ENCODE measurements around the gene CSRP1. TPM values are rescaled to one million over a fixed set of nuclear protein-coding genes. Genes with fewer than 3 reads are reported as not detected.

Gene CSRP1
- total and polyA plus RNA-seq, 2 of the 13 experiments (the other 11 are each of a cell fraction or from before 2014, with no cell fraction given): 17.7 to 68.9 TPM

DNA sequence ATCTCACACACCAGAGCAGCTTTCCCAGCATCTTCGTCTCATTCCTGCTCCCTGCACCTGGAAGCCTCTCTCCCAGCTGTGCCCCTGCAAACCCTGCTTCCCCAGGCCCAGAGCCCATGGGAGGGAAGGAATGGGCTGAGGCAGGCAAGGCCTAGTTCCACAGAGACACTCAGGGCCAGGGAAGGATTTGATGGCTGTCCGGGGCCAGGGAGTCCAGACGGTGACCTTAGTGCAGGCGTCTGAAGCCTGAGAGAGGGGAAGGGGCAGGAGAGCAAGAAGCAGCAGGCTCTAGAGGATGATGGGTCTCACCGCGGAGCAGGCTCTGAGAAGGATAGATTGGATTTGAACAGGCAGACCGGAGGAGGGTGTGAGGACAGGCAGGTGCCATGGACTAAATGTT is 63.2 kb downstream of the CSRP1 start:
- Histone ChIP-seq H3K79me2 (ENCODE audit: insufficient read depth, low read length) (no peaks in the 10 kb centered on the region), H3K4me1 (ENCODE audit: insufficient read depth, low read length) (peaks cover 12% of the 10 kb centered on the region), H3K4me2 (ENCODE audit: low read depth, low read length) (no peak overlapping the region), H3K9ac (ENCODE audit: insufficient read depth, low read depth, low read length) (no peak overlapping the region), H3K27me3 (ENCODE audit: control insufficient read depth in 1 of 2, insufficient read depth in 2 of 2, low read length in 2 of 2) (peaks cover 0 to 9% of the 10 kb centered on the region in 2 experiments; a peak in 2 of 5 replicates), H3K9me3 (ENCODE audit: low read length) (no peaks in the 10 kb centered on the region), H3K27ac (ENCODE audit: extremely low read length, insufficient read depth, low read length) (no peak overlapping the region), H3K4me3 (replicated peaks in 1 of 3; ENCODE audit: insufficient read depth in 1 of 3, low read depth in 2 of 3, low read length in 3 of 3) (no peak overlapping the region), H4K20me1 (ENCODE audit: insufficient read depth, low read length) (no peaks in the 10 kb centered on the region), H2AFZ (ENCODE audit: low read length) (no peak overlapping the region), H3K36me3 (replicated peaks in 1 of 2; ENCODE audit: control insufficient read depth in 1 of 2, insufficient read depth in 2 of 2, low read length in 2 of 2) (no peaks in the 10 kb centered on the region)
- 49% methylated on average over 7 of the region's 7 CpGs for WGBS (ENCODE audit: low lambda C conversion rate)
- BruUV-seq (replicated peaks): no TSS peak
- DNase-seq (ENCODE audit: low spot score) (no peak), ATAC-seq (no peak), FAIRE-seq (no peak)
- CTCF ChIA-PET (ENCODE audit: low intra/inter-chr PET ratio, low total read pairs): no interaction called here
- TF ChIP-seq, protein P1, sequence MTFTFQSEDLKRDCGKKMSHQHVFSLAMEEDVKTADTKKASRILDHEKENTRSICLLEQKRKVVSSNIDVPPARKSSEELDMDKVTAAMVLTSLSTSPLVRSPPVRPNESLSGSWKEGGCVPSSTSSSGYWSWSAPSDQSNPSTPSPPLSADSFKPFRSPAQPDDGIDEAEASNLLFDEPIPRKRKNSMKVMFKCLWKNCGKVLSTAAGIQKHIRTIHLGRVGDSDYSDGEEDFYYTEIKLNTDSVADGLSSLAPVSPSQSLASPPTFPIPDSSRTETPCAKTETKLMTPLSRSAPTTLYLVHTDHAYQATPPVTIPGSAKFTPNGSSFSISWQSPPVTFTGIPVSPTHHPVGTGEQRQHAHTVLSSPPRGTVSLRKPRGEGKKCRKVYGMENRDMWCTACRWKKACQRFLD (CRISPR knock-in tag; IDR thresholded peaks at IDR 0.05; ENCODE audit: borderline replicate concordance): no peak
- no peak for TF ChIP-seq POLR2AphosphoS2 (IDR thresholded peaks at IDR 0.05; ENCODE audit: low read depth, low read length)
- intact Hi-C loops (cut with micrococcal nuclease; ENCODE audit: unreplicated experiment): no loop called here
- in situ Hi-C loops (cut with HindIII; ENCODE audit: extremely low pct_ligation_motif_present, low pct_unique_long_range_greater_than_20kb): no loop called here
- POLR2A ChIA-PET: no interaction called here

DNA sequence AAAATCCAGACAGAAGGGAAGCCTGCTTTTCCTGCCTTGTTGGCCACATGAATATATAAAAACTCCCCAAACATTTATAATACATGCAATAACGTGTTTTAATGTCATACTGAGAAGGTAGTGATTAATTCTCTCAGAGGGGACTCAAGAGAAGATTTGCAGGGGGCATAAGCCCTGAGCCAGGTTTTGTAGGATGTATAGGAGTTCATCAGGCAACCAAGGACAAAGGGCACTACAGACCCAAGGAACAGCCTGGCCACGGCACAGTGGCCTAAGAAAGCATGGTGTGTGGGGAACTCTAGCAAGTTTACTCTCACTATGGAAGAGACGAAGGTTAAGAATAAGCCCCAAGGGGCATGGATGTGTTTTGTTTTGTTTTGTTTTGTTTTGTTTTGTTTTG is 70.0 kb downstream of the CSRP1 start:
- Histone ChIP-seq H3K27ac (ENCODE audit: extremely low read length, insufficient read depth, low read length) (no peak overlapping the region), H3K36me3 (replicated peaks in 1 of 2; ENCODE audit: control insufficient read depth in 1 of 2, insufficient read depth in 2 of 2, low read length in 2 of 2) (no peaks in the 10 kb centered on the region), H3K4me1 (ENCODE audit: insufficient read depth, low read length) (peaks cover 8% of the 10 kb centered on the region; the same call in 1 of the 2 replicates), H3K27me3 (ENCODE audit: control insufficient read depth in 1 of 2, insufficient read depth in 2 of 2, low read length in 2 of 2) (no peaks in the 10 kb centered on the region), H3K4me2 (ENCODE audit: low read depth, low read length) (no peak overlapping the region), H3K9me3 (ENCODE audit: low read length) (no peaks in the 10 kb centered on the region), H3K4me3 (replicated peaks in 1 of 3; ENCODE audit: insufficient read depth in 1 of 3, low read depth in 2 of 3, low read length in 3 of 3) (no peak overlapping the region), H3K79me2 (ENCODE audit: insufficient read depth, low read length) (no peaks in the 10 kb centered on the region), H4K20me1 (ENCODE audit: insufficient read depth, low read length) (no peaks in the 10 kb centered on the region), H3K9ac (ENCODE audit: insufficient read depth, low read depth, low read length) (no peak overlapping the region), H2AFZ (ENCODE audit: low read length) (no peak overlapping the region)
- POLR2A ChIA-PET: interaction anchor here (1.8 kb wide), 1 partner anchor 32 kb away, joined by 7 read pairs; no protein-coding TSS in a partner anchor
- WGBS (ENCODE audit: low lambda C conversion rate): 17% methylated on average over 3 of the region's 3 CpGs
- no peak for FAIRE-seq
- in situ Hi-C loops (cut with HindIII; ENCODE audit: extremely low pct_ligation_motif_present, low pct_unique_long_range_greater_than_20kb) (no loop called here), intact Hi-C loops (cut with micrococcal nuclease; ENCODE audit: unreplicated experiment) (loop anchor here (1.0 kb wide), 1 partner anchor 76 kb away; no protein-coding TSS in a partner anchor)
- CTCF ChIA-PET (ENCODE audit: low intra/inter-chr PET ratio, low total read pairs): interaction anchor here (1.2 to 2.3 kb wide), 2 partner anchors 45 to 76 kb away, joined by 3 to 12 read pairs; no protein-coding TSS in a partner anchor
- DNase-seq (ENCODE audit: low spot score): no peak
- no peak for ATAC-seq
- no TSS peak for BruUV-seq (replicated peaks)
- TF ChIP-seq ZNF777 (CRISPR knock-in tag; IDR thresholded peaks at IDR 0.05) (no peak), ZNF367 (CRISPR knock-in tag; IDR thresholded peaks at IDR 0.05; ENCODE audit: borderline replicate concordance) (no peak), ZNF619 (CRISPR knock-in tag; IDR thresholded peaks at IDR 0.05) (no peak), HES4 (CRISPR knock-in tag; IDR thresholded peaks at IDR 0.05; ENCODE audit: borderline replicate concordance) (no peak), MXD4 (CRISPR knock-in tag; IDR thresholded peaks at IDR 0.05) (no peak), SRF (IDR thresholded peaks at IDR 0.05; ENCODE audit: low read depth, low read length) (no peak), ZNF124 (CRISPR knock-in tag; IDR thresholded peaks at IDR 0.05) (no peak), HMG20B (CRISPR knock-in tag; conservative IDR thresholded peaks at IDR 0.05) (no peak), YEATS2 (CRISPR knock-in tag; IDR thresholded peaks at IDR 0.05; ENCODE audit: borderline replicate concordance) (no peak), ZBTB7B (CRISPR knock-in tag; IDR thresholded peaks at IDR 0.05) (no peak)
- TF ChIP-seq, protein P2, sequence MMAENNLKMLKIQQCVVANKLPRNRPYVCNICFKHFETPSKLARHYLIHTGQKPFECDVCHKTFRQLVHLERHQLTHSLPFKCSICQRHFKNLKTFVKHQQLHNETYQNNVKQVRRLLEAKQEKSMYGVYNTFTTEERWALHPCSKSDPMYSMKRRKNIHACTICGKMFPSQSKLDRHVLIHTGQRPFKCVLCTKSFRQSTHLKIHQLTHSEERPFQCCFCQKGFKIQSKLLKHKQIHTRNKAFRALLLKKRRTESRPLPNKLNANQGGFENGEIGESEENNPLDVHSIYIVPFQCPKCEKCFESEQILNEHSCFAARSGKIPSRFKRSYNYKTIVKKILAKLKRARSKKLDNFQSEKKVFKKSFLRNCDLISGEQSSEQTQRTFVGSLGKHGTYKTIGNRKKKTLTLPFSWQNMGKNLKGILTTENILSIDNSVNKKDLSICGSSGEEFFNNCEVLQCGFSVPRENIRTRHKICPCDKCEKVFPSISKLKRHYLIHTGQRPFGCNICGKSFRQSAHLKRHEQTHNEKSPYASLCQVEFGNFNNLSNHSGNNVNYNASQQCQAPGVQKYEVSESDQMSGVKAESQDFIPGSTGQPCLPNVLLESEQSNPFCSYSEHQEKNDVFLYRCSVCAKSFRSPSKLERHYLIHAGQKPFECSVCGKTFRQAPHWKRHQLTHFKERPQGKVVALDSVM (CRISPR knock-in tag; IDR thresholded peaks at IDR 0.05): no peak
- TF ChIP-seq, protein P3, sequence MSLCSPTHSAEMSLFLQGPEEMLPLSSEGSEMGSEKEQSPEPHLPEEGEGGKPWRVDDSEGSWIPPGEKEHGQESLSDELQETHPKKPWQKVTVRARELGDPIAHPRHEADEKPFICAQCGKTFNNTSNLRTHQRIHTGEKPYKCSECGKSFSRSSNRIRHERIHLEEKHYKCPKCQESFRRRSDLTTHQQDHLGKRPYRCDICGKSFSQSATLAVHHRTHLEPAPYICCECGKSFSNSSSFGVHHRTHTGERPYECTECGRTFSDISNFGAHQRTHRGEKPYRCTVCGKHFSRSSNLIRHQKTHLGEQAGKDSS (CRISPR knock-in tag; IDR thresholded peaks at IDR 0.05; ENCODE audit: borderline replicate concordance, low read depth): no peak
- TF ChIP-seq, protein P4, sequence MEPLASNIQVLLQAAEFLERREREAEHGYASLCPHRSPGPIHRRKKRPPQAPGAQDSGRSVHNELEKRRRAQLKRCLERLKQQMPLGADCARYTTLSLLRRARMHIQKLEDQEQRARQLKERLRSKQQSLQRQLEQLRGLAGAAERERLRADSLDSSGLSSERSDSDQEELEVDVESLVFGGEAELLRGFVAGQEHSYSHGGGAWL (CRISPR knock-in tag; IDR thresholded peaks at IDR 0.05): no peak
